NCI-H1417 (cell line): ENCODE results near the gene TSC1.

ENCODE experiments used
- DNase-seq, 3 experiments: peaks; one replicate each; lab custom pipeline; 2025; lab: John Stamatoyannopoulos, UW

TSC1 gene

DNA sequence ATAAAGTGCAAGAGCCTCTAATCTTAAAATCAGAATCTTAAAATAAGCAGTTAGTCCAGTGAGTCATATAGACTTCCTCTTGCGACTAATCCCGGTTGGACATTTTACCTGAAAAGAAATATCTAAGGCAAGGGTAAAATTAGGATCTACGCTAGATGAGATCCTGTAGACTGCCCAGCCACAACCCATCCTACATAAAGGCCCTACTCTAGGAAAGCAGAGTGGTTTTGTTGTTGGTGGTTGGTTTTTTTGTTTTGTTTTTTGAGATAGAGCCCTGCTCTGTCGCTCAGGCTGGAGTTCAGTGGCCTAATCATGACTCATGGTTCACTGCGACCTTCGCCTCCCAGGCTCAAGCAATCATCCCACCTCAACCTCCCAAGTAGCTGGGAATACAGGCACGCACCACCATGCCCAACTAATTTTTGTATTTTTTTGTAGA is 6.9 kb downstream of the TSC1 start:
- DNase-seq: no peak

GRCh38 chr9:132935026-132935425 is 9.4 kb downstream of the TSC1 start:
- no peak for DNase-seq

DNA sequence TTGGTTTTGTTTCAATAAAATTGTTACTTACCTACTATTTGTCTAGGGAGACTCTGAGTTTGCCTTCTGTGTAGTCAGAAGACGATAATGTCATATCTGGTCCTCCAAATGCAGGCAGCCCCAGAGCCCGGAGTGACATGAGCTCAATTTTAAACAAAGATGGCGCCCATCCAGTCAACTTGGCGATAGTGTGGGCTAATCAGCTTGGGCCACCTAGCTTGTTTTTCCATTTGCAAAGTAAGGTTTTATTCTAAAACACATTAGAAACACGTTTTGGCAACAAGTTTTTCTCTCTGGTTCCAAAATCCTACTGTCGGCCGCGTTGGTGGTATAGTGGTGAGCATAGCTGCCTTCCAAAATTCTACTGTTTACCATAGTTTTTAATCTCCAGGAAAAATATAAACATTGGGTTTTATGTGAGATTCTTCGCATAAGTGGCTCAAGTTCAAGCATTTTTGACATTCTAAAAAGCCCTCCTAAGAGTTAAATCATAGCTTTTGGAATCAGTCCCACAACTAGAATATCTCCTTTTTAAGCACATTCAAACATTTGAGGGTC is 13.2 kb downstream of the TSC1 start:
- DNase-seq: no peak

DNA sequence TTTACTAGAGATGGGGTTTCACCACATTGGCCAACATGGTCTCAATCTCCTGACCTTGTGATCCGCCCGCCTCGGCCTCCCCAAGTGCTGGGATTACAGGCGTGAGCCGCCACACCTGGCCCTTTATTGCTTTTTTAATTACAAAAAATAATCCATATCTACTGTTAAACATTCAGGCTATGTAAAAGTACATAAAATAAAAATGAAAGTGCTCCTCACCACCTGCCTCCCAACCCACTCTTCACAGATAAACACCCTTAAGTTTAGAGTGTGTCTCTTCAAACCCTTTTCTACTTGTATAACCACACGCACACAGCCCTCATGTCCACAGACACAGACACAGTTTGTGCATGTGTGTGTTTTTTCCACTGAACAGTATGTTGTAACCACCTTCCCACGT is 16.7 kb downstream of the TSC1 start:
- DNase-seq: no peak

DNA sequence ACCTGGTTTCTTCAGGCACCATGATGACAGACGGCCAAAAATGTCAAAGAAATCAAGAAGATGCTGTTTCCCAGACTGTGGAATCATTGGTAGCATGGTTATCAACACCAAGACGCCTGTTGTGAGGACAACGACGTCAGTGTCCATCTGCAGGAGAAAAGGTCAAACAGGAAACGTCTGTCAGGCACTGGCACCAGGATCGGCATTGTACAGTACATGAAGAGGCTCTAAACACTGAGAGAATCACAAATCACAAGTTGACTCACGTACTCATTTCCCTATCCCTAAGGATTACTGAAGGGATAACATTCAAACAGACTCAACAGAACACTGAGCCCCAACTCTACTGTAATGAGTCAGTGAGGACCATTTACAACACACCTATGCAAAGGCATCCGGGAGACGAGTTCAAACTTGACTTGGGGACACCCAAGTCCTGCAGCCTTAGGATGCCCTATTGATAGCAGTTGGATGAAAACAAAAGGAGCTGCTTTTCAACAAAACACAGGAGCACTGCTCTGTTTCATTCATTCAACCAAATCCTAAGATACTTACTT is 21.0 kb downstream of the TSC1 start:
- DNase-seq: no peak

DNA sequence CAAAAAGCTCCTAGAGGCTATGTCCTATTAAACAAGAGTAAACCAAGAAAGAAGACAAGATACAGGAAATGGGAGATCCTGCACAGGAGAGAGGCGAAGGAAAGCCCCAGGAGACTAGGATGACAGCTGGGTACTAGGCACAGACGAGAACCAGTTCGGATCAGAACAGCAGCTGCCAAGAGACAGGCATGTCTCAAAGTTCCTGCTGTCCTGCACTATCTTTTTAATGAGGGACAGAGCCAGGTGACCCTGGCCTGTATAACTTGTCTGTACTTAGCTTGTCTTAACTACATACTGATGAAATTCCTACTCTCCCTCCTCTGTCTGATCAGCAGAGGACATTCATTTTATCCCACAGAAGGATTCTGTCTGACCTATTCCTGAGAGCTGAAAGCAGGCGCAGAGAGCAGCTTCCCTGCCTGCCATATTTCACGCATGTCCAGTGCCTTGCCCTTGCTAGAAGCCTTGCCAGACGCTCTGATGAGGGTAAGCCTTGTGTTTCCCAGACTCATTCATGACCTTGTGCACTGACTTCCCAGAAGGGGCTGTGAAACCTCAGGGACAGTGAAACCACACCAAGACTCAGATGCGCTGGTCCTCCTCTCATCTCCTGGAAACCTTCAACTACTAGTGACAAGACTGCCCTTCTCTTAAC is 24.7 kb downstream of the TSC1 start:
- no peak for DNase-seq

DNA sequence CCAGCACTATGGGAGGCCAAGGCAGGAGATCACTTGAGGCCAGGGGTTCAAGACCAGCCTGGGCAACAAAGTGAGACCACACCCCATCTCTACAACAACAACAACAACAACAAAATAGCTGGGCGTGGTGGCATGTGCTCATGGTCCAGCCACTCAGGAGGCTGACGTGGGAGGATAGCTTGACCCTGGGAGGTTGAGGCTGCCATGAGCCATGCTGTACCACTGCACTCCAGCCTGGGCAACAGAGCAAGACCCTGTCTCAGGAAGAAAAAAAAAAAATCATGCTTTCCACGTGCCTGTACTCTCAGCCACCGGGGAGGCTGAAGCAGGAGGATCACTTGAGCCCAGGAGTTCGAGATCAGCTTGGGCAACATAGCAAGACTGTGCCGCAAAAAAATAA is 29.5 kb downstream of the TSC1 start:
- DNase-seq: no peak

DNA sequence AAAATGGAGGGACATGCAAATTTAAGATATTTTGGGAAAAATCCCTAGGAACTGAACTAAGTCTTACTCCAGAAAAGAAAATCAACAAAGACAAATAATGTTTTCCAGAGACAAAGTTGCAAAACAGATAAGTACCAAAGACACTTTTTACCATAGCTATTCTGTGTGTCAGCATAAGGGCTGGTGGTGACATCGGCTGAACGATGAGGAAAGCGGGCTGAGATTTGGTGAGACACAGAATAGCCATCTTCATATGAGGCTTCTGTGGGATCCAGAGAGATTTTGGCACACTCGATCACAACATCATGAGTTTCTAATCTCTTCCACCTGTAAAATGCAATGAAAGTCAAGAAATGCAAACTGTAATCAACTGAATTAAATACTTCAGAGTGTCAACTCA is 32.3 kb downstream of the TSC1 start:
- DNase-seq: no peak

GRCh38 chr9:132910376-132910775 is 34.0 kb downstream of the TSC1 start:
- DNase-seq: no peak

- no peak for DNase-seq
These were observed 35.1 kb downstream of the TSC1 start for GRCh38 chr9:132909311-132909710.

DNA sequence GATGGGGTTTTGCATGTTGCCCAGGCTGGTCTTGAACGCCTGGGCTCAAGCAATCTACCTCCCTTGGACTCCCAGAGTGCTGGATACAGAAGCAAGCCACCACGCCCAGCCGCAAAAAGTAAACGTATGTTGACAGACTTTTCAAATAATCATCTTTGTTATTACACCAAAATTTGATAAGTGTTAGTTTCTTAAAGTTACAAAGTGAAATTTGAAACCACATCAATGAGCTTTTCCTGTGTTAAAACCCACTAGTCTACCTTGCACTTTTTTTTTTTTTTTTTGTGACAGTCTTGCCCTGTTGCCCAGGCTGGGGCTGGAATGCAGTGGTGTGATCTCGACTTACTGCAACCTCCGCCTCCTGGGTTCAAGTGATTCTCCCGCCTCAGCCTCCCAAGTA is 35.8 kb downstream of the TSC1 start:
- no peak for DNase-seq

DNA sequence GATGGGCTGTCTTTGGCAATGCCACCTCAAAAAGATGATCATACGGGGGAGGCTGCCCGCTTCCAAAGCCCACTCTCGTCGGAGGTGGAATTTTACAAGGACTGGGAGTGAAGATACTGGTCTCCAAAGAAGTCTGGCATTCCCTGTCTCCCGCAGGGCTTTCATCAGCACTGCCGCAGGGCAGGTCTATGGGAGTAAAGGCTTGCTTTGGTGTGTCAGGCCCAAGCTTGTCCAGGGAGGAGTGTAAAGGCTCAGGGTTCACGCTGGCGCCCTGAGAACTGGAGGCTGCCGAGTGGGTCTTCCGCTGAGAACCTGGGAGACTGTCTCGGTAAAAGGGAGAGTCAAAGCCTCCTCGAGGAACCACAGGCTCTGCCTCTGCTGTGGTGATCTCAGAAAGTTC is 38.7 kb downstream of the TSC1 start:
- no peak for DNase-seq

GRCh38 chr9:132903574-132904492 is 40.6 kb downstream of the TSC1 start:
- no peak for DNase-seq

DNA sequence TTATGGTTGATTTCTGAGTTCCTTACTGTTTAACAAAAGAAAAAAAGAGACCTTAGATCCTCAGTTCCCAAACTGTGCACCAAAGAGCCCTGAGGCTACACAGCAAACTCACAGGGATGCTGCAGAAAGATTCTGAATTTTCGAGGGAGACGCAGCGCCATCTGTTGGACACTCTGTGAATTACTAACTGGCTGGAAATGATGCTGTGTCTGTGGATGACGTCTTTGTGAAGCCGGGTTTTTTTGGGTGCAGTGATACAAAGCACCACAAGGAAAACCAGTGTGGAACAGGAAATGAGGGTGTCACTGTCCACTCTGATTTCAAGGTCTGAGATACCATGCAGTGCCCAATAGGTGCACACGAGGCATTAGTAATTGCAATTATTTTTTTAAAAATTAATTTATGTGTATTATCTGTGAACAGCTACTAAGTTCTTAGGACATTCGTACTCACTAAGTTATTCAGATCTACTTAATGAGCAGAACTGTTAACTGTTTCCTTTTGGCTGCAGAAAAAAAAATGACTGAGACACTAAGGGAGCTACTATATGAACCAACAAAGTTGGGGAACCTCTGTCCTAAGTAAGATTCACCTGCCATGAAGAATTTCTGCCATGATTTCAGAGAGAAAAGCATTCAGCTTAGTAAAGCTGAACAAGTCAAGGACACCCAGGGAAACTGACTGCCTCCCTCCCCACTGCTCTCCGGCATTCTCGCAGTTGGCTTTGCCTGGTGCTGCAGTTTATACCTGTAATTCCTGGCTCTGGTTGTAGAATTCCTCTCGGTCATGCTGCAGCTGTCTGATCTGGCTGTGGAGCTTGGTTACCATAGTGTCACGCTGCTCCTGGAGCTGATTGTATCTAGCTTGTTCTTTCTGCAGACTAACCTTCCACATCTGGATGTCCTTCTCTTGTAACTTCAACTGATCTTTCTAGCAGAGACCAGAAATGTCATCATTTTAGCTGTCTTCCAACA is 42.3 kb downstream of the TSC1 start:
- peak; percentile 21 to 88 (median 66) for DNase-seq

- no peak for DNase-seq
These were observed 46.4 kb downstream of the TSC1 start for GRCh38 chr9:132898051-132898450.

GRCh38 chr9:132896906-132897305 is 47.5 kb downstream of the TSC1 start:
- no peak for DNase-seq

- no peak for DNase-seq
These were observed 48.2 kb downstream of the TSC1 start for GRCh38 chr9:132896264-132896663.

DNA sequence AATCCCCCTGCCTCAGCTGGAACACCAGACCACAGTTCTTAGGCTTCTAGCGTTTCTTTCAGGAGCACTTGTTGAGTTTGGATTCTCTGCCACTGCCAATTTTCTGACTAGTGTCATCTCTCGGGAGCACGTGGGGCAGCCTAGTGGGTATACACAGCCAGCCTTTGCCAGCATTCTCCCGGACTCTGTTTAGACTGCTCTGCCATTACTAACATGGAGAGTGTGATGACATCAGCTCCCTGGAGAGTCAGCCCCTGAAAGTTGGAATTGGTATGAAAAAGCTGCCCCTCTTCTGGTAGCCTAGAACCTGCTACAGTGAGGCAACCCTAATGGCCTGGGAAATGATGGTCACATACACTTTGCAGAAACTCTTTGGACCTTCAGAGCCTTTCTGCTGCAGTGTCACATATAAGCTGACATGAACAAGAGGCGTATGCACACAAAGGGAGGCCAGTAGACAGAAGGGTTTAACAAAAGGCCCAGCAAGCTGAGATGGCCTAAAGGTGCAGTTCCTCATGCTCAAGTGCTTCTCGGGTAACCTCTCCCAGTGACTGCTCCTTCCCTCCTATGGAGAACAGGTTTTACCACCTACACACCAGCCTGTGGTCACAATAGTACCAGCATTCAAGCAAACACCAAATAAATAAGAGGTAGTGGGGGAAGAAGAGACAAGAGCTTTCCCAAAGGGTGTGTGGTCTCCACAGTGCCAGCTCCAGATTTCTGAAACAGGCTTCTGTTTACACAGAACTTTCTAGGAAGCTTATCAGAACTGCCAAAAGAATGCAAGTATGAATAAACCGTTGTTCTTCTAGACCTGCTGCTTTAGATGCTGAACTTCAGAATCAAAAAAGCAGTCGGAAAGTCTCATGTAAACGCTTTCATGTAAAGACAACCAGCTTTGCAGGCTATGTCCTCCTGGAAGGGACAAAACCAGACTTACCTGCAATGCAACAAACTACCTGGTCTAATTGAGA is 49.3 kb downstream of the TSC1 start:
- DNase-seq: peak in 1 of 3 experiments; percentile 10

DNA sequence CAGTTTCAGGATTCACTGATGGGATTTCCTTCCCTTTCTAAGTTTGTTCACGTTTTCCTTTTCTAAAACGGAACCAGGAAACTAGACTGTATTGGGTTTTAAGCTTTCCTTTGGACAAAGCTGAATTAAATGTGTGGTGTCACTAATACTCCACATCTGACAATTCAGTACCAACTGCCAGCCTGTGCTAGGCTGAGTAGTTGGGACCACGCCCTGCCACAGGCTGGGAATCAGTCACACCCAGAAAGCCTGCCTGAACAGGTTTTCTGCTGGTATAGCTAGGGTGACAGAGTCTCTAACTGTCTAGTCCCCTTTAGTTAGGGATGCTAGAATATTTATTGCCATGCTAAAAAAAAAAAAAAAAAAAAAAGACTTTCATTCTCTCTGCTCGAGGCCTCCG is 50.1 kb downstream of the TSC1 start:
- DNase-seq: no peak

DNA sequence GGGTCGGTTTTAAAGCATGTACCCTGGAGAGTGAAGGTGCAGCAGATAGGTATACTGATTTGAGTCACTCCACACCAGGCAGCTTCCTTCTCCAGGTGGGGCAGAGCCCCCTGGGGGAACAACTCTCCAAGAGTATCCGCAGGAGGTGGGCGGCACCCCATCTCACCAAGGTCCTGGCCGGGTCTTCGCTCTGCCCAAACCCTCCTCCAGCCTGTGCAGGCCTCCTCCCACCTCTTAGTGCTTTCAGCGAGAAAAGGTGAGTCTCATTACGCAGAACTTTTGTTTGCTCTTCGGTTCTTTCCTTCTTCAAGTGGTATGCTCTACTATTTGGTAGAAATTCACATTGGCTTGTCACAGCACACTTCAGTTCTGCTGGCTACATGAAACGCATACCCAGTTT is 52.0 kb downstream of the TSC1 start:
- DNase-seq: no peak
